VCaP (cell line): Measurements from ENCODE around the gene ANKRD27.

Experiments used
- H3K27ac ChIP-seq: fragments of 450-650 bp; 2 replicates; pipeline ENCODE4 v1.5.1; 2017
- CTCF ChIP-seq: fragments of 450-650 bp; conservative IDR thresholded peaks from 2 replicates; pipeline ENCODE4 v1.5.1; 2017; ENCODE audit warnings: mild to moderate bottlenecking, moderate library complexity

ANKRD27 gene

GRCh38 chr19:32558607-32559228 is 116.3 kb downstream of the ANKRD27 start:
- H3K27ac ChIP-seq = no peak overlapping the region
- no peak for TF ChIP-seq CTCF

- H3K27ac ChIP-seq = no peak overlapping the region
- no peak for TF ChIP-seq CTCF
These were observed 119.2 kb downstream of the ANKRD27 start for GRCh38 chr19:32555786-32556185.

- H3K27ac ChIP-seq = no peak overlapping the region
- TF ChIP-seq CTCF = no peak
These were observed 124.3 kb downstream of the ANKRD27 start for GRCh38 chr19:32550666-32551065.
